HFFc6 (cell line): Measurements from ENCODE around the gene HLA-DOA. TPM values are rescaled to one million over a fixed set of nuclear protein-coding genes. Genes with fewer than 3 reads are reported as not detected.
A peak's percentile ranks its signal among the peaks of the same experiment; 100 is the strongest.

Experiments
- DNase-seq: peaks from one replicate; pipeline ENCODE4 v3.0.0-alpha.2; 2018
- H3K27ac Mint-ChIP-seq: 2 replicates; pipeline ENCODE4 v1.8.0; 2020; ENCODE audit warnings: mild to moderate bottlenecking, mixed read lengths
- H3K27me3 Mint-ChIP-seq: 2 replicates; pipeline ENCODE4 v1.8.0; 2021; ENCODE audit warnings: mild to moderate bottlenecking, moderate library complexity, mixed read lengths; ENCODE audit not compliant: insufficient read depth
- H3K36me3 Mint-ChIP-seq: 2 replicates; pipeline ENCODE4 v1.8.0; 2021; ENCODE audit warnings: low read depth, mixed read lengths
- H3K4me1 Mint-ChIP-seq: 2 replicates; pipeline ENCODE4 v1.8.0; 2020; ENCODE audit warnings: low read depth, mixed read lengths
- H3K4me3 Mint-ChIP-seq: 2 replicates; pipeline ENCODE4 v1.8.0; 2020; ENCODE audit warnings: mild to moderate bottlenecking, moderate library complexity, mixed read lengths
- H3K9me3 Mint-ChIP-seq: 2 replicates; pipeline ENCODE4 v1.8.0; 2020; ENCODE audit warnings: mild to moderate bottlenecking, mixed read lengths
- total RNA-seq, 6 experiments: library from RNA; stranded (reverse); fragmentation: NEBNext Ultra II Directional; extraction: Animal tissue kit (Norgen Biotek cat#: 25700); gene quantifications; 2 replicates in 1 of 6; 3 replicates in 5 of 6; pipeline ENCODE4 v1.2.3, GENCODE V29; 2021
- TF ChIP-seq, protein P1 (sequence below): fragments of 200-600 bp; sonication (generic); IDR thresholded peaks from 2 replicates; pipeline ENCODE4 v1.5.0; 2021; ENCODE audit warnings: antibody characterized with exemption, mild to moderate bottlenecking

Gene HLA-DOA
- total RNA-seq, 6 experiments from 2014 or later, result not detected

- TF ChIP-seq, protein P1, sequence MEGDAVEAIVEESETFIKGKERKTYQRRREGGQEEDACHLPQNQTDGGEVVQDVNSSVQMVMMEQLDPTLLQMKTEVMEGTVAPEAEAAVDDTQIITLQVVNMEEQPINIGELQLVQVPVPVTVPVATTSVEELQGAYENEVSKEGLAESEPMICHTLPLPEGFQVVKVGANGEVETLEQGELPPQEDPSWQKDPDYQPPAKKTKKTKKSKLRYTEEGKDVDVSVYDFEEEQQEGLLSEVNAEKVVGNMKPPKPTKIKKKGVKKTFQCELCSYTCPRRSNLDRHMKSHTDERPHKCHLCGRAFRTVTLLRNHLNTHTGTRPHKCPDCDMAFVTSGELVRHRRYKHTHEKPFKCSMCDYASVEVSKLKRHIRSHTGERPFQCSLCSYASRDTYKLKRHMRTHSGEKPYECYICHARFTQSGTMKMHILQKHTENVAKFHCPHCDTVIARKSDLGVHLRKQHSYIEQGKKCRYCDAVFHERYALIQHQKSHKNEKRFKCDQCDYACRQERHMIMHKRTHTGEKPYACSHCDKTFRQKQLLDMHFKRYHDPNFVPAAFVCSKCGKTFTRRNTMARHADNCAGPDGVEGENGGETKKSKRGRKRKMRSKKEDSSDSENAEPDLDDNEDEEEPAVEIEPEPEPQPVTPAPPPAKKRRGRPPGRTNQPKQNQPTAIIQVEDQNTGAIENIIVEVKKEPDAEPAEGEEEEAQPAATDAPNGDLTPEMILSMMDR, result peak; percentile 41
- no peaks in the 10 kb centered on the region for H3K4me1 Mint-ChIP-seq
- H3K4me3 Mint-ChIP-seq, result no peak overlapping the region
- H3K9me3 Mint-ChIP-seq, result peaks cover 4% of the 10 kb centered on the region; the same call in 1 of the 2 replicates
- no peak for DNase-seq
- no peak overlapping the region for H3K27ac Mint-ChIP-seq
- H3K27me3 Mint-ChIP-seq, result peaks cover 36% of the 10 kb centered on the region
- H3K36me3 Mint-ChIP-seq, result no peaks in the 10 kb centered on the region
Measured at GRCh38 chr6:33049323-33050013, 40.1 kb upstream of the HLA-DOA start.

DNA sequence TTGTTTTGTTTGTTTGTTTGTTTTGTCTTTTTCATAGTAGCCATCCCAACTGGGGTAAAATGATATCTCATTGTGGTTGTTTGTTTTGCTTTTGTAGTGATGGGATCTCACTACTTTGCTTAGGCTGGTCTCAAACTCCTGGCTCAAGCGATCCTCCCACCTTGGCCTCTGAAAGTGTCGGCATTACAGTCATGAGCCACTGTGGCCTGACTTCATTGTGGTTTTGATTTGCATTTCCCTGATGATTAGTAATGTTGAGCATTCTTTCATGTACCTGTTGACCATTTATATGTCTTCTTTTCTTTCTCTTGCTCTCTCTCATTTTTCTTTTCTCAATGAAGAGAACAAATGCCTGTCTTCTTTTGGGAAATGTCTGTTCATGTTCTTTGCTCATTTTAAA is 30.8 kb upstream of the HLA-DOA start:
- Mint-ChIP-seq H3K36me3 (no peaks in the 10 kb centered on the region), H3K27me3 (peaks cover 6% of the 10 kb centered on the region), H3K9me3 (no peaks in the 10 kb centered on the region), H3K4me3 (no peak overlapping the region), H3K4me1 (no peaks in the 10 kb centered on the region), H3K27ac (no peak overlapping the region)
- DNase-seq, result no peak
- TF ChIP-seq, protein P1, result no peak

- H3K27me3 Mint-ChIP-seq, result peaks cover 29% of the 10 kb centered on the region
- H3K4me3 Mint-ChIP-seq, result no peak overlapping the region
- no peaks in the 10 kb centered on the region for H3K9me3 Mint-ChIP-seq
- DNase-seq, result no peak
- H3K27ac Mint-ChIP-seq, result no peak overlapping the region
- no peaks in the 10 kb centered on the region for H3K36me3 Mint-ChIP-seq
- TF ChIP-seq, protein P1, result no peak
- H3K4me1 Mint-ChIP-seq, result no peaks in the 10 kb centered on the region
Measured at GRCh38 chr6:33036535-33036934, 27.1 kb upstream of the HLA-DOA start.

GRCh38 chr6:33034554-33034953 is 25.2 kb upstream of the HLA-DOA start:
- TF ChIP-seq, protein P1, result no peak
- no peak for DNase-seq
- peaks cover 31% of the 10 kb centered on the region for H3K27me3 Mint-ChIP-seq
- H3K27ac Mint-ChIP-seq, result no peak overlapping the region
- no peaks in the 10 kb centered on the region for H3K36me3 Mint-ChIP-seq
- H3K9me3 Mint-ChIP-seq, result no peaks in the 10 kb centered on the region
- H3K4me1 Mint-ChIP-seq, result no peaks in the 10 kb centered on the region
- no peak overlapping the region for H3K4me3 Mint-ChIP-seq

- TF ChIP-seq, protein P1, result no peak
- no peak overlapping the region for H3K4me3 Mint-ChIP-seq
- H3K4me1 Mint-ChIP-seq, result no peaks in the 10 kb centered on the region
- no peak overlapping the region for H3K27ac Mint-ChIP-seq
- peaks cover 33% of the 10 kb centered on the region for H3K27me3 Mint-ChIP-seq
- H3K9me3 Mint-ChIP-seq, result no peaks in the 10 kb centered on the region
- DNase-seq, result no peak
- H3K36me3 Mint-ChIP-seq, result no peaks in the 10 kb centered on the region
Measured at GRCh38 chr6:33030245-33030644, 20.9 kb upstream of the HLA-DOA start.
